ENCODE results near the gene APOL6.

DNA sequence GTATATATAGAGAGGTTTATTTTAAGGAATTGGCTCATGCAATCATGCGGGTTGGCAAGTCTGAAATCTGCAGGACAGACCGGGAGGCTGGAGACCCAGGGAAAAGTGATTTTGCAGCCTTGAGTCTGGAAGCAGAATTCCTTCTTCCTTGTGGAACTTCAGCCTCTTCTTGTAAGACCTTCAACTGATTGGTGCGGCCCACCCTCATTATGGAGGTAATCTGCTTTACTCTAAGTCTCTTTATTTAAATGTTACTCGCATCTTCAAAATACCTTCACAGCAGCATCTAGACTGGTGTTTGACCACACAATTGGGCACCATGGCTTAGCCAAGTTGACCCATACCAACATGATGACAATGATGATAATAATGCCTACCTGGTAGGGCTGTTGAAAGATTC, 48.9 kb upstream of the APOL6 start:
- TF ChIP-seq GABPA (IDR thresholded peaks at IDR 0.05; ENCODE audit: low read depth) (no peak), POLR2AphosphoS5 (IDR thresholded peaks at IDR 0.05; ENCODE audit: low read depth) (no peak)
- TF ChIP-seq, protein P1, sequence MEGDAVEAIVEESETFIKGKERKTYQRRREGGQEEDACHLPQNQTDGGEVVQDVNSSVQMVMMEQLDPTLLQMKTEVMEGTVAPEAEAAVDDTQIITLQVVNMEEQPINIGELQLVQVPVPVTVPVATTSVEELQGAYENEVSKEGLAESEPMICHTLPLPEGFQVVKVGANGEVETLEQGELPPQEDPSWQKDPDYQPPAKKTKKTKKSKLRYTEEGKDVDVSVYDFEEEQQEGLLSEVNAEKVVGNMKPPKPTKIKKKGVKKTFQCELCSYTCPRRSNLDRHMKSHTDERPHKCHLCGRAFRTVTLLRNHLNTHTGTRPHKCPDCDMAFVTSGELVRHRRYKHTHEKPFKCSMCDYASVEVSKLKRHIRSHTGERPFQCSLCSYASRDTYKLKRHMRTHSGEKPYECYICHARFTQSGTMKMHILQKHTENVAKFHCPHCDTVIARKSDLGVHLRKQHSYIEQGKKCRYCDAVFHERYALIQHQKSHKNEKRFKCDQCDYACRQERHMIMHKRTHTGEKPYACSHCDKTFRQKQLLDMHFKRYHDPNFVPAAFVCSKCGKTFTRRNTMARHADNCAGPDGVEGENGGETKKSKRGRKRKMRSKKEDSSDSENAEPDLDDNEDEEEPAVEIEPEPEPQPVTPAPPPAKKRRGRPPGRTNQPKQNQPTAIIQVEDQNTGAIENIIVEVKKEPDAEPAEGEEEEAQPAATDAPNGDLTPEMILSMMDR (IDR thresholded peaks at IDR 0.05; ENCODE audit: insufficient read depth, low read length) = no peak

Data from HL-60 (cell line).